ENCODE data around the gene DCST1.

The DCST1 gene

DNA sequence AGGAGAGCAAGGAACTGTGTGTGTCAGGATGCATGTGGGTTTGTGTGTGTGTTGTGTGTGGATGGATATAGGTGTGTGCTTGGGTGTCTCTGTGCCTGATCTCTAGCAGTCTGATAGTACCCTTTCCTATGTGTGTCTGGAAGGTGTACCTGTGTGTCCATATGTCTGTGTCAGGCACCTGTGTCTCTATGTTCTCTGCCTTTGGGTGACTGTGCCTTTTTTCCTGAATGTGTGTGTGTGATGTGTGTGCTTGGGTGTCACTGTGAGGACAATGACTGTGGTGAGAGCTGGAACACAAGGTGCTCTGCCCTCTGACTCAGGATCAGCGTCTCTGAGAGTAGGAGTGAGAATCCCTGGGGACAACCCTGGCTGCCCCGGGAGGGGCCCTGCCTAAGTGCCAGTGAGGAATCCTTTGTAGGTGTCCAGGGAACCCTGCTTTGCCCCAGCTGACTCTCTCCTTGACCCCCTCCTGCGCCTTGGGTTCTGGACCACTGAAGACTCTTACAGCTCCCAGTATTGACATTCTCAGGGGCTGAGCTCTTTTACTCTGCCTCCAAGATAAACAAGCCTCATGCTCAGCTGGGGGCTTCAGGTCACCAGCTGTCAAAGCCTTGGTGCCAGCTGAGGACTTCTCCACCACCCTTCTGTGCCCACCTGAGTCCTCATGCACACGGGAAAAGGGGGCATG lies 44.3 kb downstream of the DCST1 start:
- no peak for DNase-seq

DNA sequence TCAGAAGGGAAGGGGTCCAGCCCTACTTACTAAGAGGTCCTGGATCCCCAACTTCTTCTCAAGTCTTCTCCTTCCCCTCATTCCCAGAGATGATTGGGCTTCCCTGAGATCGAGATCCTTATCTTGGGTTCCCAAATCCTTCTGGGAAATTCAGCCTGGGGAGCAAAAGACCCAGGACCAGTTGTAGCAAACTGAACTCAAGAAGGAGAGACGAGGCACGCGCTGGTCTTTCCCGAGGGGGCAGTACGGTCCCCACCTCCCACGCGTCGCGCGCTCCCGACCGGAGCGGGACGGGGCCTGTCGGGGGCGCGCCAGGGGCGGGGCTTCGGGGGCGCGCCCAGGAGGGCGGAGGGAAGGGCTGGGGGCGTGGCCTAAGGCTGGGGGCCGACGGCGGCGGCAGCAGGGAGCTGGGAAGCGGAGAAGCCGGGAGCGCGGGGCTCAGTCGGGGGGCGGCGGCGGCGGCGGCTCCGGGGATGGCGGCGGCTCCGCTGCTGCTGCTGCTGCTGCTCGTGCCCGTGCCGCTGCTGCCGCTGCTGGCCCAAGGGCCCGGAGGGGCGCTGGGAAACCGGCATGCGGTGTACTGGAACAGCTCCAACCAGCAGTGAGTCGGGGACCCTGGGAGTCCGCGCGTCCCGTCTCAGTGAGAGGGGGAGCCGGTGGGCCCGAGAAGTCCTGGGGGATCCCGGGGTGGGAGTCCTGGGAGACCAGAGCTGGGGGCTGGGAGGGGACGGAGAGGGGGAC lies 45.0 kb downstream of the DCST1 start, which contains the start of gene EFNA3:
Gene EFNA3 (plus strand): TSS at position 369 of the 741 bp plus-strand sequence. CDS start 105 bp downstream, at position 474.
- peak; percentile 74 for DNase-seq

DNA sequence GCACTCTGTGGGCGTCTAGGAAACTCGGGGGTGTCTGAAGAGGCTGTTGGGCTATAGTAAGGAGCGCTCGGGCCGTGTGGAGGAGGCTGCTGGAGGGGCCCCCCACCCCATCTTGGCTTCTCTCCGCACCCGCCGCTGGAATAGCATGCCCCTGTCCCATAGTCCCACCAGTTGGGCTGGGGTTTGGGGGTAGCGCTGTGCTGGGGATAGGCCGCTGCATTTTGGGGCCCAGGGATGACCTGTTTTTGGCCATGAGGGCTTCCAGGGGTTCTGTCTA lies 45.5 kb downstream of the DCST1 start:
- DNase-seq, result no peak

DNA sequence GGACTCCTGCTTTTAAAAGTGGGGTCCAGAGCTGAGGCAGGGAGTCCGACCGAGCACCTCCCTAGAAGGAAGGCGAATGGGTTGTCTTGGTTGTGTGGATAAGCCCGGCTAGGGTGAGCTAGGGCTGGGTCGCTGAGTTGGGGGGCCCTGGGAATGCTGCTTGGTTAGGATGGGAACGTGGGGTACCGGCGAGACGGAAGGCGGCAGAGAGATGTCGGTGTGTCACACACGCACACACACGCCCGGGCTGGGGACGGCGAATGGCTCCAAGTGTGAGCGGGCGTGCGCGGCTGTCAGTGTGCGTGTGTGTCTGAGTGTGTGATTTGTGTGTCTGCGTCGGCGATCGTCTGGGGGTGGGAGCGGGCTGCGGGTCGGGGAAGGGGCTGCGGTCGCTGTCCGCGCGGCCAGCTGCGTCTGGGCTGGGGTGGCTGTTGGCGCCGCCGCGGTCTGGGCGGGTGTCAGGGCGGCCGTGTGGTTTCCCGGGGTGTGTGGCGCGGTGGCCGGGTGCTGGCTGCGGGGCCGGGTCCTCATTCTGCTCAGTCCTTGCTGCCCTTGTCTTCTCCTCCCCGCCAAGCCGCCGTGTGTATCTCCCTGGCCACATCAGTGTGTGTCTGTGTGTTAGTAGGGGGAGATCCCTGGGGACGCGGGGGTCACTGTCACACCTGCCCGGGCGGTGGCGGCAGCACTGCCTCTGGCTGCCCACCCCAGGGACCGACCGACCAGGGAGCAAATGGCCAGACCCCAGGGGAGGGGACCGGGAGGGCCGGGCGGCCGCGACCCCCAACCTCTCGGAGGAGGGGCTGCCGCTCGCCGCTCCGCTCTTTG lies 46.1 kb downstream of the DCST1 start:
- DNase-seq, result no peak

DNA sequence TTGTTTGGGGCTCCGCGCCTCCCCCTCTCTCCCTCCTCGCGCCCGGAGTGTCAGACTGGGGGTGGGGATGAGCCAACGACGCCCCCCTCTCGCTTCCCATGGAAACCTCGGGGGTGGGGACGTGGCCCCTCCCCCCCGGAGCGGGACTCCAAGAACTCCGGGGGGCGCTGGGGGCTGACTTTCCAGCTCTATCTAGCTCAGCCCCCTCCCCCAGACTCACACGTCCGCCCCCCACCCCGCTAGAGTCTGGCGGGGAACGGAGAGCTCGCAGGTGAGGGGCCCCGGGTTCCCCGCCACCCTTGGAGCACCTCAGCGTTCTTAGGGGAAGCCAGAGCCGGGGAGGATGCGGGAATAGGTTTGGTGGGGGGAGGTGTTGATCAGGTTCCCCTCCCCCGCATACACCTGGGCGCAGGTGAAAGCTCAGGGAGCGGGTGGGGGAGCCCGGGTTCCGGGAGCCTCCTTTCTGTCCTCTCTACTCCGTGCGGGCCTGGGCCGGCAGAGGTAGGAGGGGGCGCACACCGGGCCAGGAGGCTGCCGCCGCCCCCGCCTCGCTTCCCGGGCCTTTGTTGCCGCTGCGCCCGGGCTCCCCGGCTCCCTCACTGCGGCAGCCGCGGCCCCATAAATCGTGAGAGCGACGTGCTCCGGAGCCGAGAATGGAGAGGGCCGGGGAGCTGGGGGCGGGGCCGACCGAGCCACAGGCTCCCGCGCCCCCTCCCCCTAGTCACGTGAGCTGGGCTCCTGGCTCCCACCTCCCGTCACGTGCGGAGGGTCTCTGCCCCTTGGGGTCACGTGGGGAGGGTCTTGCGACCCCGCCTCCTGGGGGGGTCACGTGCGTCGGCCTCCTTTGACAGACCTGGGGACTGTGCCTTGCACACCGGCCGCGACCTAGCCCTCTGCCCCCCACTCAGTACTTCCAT lies 46.9 kb downstream of the DCST1 start:
- DNase-seq, result no peak

DNA sequence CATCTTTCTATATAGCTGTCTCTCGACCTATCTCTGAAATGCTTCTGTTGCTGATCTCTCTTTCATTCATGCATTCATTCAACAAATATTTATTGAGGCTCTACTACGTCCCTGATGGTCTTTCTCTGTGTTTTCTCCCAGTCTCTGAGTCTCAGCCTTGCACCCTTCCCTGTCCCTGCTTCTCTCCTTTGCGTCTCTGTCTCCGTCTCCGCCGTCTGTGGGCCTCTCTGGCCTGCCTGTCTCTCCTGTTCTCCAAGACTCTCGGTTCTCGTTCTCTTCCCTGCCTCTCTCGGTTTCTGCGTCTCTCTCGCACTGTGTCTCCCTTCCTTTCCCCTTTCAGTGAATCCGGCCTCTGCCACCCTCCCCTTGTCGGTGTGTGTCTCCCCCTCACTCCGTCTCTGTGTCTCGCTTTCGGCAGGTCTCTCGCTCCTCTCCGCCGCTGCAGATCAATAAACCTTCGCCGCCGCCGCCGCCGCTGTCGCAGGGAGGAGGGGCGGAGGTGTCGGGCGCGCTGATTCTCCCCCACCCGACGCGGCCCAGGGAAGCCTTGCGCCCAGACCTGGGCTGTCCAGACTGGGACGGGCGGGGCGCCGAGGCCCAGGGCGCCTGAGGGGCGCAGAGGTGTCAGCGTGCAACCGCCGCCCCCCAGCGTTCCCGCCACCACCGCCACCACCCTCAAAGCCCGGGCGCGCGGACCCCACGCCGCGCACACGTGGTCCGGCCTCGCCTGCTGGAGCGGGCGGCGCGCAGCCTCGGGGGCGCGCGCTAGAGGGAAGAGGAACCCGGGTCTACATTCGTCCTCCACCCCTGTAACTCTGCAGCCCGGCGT lies 48.1 kb downstream of the DCST1 start:
- DNase-seq, result peak; percentile 23

DNA sequence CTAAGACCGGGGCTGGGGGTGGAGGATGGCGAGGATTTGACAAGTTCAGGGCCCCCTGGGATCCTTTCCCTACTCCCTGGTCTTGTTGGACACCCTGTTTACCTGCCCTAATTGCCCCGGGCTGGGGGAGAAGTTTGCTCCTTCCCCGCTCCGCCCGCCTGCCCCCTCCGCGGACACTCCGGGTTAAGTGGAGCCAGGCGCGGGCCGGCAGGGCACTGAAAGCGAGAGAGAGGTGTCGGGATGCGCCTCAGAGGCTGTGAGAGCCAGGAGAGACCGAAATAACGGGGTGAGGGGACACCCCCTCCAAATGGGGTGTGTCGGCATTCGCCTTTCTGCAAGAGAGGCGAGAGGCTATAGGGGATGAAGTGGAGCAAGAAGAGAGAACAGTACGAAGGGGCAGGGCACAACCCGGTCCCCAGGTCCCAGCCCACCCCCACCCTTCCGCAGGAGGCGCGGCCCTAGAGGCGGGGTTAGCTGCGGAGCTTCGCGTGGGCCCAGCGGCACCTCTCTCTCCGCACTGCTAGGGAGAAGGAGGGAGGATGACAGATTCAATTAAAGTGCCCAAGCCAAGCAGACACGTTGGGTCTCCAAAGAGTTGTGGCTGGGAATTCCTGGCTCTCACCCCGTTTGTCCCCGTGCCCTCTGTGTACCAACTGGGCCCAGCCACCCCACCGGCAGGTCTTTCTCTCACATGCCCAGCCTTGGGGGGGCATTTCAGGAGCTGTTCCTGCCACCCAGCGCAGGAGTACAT lies 48.9 kb downstream of the DCST1 start:
- no peak for DNase-seq

DNA sequence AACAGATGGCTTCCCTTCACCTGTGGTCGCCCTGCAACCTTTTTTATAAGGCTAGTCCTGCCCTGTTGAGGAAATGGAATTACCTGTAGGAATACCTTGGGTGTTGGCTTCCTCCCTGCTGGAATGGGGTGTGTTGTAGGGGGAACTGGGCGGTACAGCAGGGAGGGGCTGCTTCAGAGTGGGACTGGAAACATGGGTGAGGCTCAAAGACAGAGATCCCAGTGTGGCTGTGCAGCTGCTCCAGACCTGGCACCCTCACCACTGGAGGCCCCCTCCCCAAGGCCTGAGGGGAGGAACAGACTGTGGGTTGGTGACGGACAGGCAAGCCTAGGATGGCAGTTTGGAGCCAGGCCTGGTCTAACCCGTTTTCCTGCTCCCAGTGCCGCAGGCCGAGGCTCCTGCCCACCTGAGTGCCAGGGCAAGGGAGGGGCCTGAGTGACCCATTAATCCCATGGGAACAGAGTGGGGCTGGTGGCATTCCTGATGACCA lies 49.5 kb downstream of the DCST1 start:
- no peak for DNase-seq

DNA sequence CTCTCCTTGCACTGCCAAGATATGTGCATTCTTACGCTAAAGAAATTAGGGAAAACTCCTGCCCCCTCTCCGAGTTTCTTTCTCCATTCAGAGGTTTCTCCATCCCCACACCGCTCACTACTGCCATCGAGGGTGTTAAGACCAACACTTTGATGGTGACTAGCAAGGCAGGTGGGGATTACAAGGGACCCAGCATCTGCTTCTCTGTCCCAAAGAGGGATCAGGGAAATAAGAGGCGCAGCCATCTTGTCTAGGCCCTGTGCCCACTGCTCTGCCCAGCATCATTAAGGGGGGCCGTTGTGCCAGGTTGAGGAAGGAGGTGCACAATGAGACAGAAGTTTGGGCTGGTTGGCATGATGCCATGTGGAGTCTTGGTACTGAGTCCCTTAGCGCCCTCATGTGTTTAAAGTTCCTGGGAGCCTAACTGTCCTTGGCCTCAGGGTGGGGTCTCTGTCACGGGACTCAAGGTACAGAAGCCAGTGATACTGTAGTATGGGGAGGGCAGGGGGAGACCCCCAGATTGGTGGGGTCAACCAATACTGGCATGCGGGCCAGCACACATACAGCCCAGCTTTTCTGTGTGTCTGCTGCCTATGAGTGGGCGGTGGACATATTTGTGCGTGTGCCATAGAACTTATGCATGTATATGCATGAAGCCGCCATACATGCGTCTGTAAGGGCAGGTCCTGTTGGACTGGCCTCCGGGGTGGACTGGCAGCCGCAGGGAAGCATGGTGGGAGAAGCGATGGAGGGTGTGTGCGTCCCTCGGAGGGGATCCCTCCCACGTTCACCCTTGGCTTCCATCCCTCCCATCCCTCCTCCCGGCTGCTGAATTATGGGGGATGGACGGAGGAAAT lies 50.5 kb downstream of the DCST1 start:
- DNase-seq, result peak; percentile 51

DNA sequence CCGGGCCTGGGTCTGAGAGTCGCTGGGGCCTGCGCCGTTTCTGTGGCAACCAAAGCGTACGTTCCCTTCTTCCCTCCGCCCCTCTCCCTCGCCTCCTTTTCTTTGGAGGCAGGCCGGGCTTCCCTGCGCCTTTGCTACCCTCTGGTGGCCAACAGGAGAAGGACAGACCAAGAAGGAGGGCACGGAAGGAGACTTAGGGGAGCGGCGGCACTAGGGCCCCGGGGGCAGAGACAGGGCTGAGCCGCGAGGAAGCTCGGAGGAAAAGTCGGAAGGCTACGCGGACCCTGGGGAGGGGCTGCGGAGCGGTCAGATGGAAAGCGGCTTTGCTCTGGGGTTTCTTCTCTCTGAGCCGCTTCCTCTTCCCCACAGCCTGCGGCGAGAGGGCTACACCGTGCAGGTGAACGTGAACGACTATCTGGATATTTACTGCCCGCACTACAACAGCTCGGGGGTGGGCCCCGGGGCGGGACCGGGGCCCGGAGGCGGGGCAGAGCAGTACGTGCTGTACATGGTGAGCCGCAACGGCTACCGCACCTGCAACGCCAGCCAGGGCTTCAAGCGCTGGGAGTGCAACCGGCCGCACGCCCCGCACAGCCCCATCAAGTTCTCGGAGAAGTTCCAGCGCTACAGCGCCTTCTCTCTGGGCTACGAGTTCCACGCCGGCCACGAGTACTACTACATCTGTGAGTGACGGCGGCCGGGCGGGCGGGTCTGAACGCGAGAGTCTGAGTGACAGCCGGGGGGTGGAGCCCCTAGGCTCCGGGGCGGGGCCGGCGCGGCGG lies 51.3 kb downstream of the DCST1 start:
- DNase-seq, result peak; percentile 95

DNA sequence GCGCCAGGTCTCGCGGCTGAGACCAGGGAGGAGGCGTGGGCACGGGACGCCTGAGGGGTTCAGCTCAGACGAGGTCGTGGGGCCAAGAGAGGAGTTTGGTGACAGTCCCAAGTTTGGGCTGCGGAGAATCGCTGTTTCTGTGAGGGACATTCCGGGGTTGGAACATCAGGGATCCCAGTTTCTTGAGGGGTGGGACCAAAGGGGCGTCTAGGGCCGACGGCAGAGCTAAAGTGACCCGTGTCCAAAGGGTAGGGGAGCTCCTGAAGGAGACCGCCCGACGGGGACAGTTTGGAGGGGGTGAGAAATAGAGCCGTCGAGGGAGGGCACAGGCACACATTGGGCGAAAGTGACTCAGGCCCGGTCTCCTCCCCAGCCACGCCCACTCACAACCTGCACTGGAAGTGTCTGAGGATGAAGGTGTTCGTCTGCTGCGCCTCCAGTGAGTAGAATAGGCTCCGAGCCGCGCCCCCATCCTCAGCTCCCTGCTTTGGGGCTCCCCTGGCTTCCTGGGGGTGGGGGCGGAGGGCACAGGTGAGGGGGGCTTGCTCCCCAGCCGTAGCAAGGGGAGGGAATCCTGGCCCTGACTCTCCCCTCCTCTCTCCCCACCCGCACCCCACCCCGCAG lies 52.0 kb downstream of the DCST1 start:
- peak; percentile 63 for DNase-seq

DNA sequence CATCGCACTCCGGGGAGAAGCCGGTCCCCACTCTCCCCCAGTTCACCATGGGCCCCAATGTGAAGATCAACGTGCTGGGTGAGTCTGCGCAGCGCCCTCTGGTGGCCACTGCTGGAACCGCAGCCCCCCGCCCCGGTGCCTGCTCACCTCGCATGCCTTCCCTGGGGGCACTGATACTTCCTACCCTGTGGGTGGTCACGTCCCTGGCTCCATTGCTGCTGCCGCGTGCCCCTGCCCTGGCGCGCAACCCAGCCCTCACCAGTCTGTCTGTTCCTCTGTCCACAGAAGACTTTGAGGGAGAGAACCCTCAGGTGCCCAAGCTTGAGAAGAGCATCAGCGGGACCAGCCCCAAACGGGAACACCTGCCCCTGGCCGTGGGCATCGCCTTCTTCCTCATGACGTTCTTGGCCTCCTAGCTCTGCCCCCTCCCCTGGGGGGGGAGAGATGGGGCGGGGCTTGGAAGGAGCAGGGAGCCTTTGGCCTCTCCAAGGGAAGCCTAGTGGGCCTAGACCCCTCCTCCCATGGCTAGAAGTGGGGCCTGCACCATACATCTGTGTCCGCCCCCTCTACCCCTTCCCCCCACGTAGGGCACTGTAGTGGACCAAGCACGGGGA lies 52.6 kb downstream of the DCST1 start:
- DNase-seq, result peak; percentile 68

DNA sequence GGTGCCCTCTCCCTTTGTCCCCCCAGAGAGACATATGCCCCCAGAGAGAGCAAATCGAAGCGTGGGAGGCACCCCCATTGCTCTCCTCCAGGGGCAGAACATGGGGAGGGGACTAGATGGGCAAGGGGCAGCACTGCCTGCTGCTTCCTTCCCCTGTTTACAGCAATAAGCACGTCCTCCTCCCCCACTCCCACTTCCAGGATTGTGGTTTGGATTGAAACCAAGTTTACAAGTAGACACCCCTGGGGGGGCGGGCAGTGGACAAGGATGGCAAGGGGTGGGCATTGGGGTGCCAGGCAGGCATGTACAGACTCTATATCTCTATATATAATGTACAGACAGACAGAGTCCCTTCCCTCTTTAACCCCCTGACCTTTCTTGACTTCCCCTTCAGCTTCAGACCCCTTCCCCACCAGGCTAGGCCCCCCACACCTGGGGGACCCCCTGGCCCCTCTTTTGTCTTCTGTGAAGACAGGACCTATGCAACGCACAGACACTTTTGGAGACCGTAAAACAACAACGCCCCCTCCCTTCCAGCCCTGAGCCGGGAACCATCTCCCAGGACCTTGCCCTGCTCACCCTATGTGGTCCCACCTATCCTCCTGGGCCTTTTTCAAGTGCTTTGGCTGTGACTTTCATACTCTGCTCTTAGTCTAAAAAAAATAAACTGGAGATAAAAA lies 53.4 kb downstream of the DCST1 start:
- no peak for DNase-seq

DNA sequence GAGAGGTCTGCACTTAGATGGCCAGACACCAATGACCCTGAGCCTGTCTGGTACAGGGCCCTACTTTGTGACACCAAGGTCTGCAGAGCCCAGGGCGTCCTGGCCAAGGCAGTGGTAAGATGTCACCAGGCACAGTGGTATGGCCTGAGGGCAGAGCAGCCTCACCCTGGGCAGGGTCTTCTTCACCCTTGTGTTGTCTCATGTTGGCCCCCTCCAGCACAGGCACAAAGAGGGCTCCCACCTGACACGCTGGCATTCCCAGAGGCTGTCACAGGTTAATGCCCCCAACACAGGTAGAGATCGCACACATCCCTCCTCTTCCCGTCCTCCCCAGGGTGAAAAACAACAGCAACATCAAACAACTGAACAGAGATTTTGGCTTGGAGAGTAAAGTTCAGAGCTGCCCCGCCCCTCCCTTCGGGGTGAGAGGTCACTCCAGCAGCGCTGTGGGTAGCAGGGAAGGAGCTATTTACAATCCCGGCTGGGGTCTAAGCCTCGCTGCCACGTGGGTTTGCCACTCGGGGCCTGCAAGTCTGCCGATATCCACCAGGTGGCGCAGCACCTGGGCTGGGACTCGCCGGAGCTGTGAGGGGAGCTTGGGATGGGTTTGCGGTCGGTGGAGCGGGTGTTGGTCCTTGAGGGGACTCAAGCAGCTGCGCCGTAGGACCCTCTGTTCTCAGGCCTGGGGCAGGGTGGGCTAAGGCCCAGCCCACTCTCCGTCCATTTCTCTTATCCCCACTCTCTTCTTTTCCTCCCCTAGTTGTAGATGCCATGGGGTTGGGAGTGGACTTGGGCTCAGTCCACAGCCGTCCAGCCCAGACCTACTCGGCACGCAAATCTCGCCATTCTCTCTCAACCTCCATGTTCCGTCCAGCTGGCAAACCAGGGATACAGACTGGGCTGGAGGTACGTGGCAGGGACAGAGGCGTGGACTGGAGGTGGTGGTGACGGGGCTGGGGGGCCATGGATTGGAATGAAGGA lies 57.7 kb downstream of the DCST1 start:
- DNase-seq, result peak; percentile 85

DNA sequence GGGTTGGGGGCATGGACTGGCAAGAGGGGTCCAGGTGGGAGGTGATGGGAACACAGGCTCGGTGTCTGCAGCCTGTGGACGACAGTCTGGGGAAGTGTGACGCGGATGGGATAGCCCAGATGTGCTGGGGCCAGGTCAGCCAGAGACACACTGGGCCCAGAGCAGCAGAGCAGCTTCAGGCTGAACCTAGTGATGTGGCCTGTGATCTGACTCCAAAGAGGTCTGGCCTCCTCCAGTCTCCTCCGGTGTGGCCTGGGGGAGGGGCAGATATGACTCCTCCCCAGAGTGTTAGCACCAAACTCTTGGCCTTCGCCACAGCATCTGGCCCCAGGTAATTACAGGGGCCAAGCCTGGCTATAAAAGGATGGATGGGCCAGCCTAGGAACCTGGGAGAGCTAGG lies 58.5 kb downstream of the DCST1 start:
- no peak for DNase-seq

DNA sequence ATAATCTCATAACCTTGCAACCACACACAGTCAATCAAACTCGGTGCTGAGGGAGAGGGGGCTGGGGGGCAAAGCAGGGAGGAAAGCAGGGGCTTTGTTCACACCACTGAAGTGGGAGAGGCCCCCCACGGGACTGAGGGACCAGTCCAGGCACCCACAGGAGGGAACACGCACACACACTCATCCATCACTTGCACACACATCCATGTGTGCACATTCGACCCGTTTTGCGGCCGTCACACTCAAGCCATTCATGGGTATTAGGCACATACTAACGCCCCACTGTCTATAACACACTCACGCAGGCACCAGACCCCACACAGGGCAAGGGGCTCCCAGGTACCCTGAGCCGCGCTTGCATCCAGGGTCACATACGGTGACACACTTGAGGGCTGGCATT lies 59.0 kb downstream of the DCST1 start:
- DNase-seq, result no peak
